Bone marrow (tissue), 2 donors: ENCODE data around the gene PPM1K.
"Not testable (repeated sequence)": the region's sequence is repeated elsewhere in the genome, so short reads cannot be mapped to it uniquely, and the experiment has no call there.

ENCODE experiments used
- DNase-seq, 2 donors: peaks; one replicate each; lab custom pipeline; 2025; lab: John Stamatoyannopoulos, UW

PPM1K gene

GRCh38 chr4:88284439-88285234, at the start of gene PPM1K:
Gene PPM1K (minus strand): TSS chr4:88284561. CDS start chr4:88278583, 5,978 bp downstream.
- DNase-seq, result peak; percentile 92 to 98

- DNase-seq, result no peak
Observed at GRCh38 chr4:88333741-88334405, 49.5 kb upstream of the PPM1K start.

- no peak for DNase-seq
Observed at GRCh38 chr4:88327665-88328064, 43.3 kb upstream of the PPM1K start.

GRCh38 chr4:88320780-88321373, 36.5 kb upstream of the PPM1K start:
- peak; percentile 8 to 59 for DNase-seq

- DNase-seq, result no peak
Observed at GRCh38 chr4:88320224-88320779, 35.9 kb upstream of the PPM1K start.

GRCh38 chr4:88318751-88319350, 34.5 kb upstream of the PPM1K start:
- DNase-seq, result no peak

- DNase-seq, result no peak
Observed at GRCh38 chr4:88315460-88316017, 31.2 kb upstream of the PPM1K start.

GRCh38 chr4:88313088-88313624, 28.8 kb upstream of the PPM1K start:
- not testable (repeated sequence) for DNase-seq

GRCh38 chr4:88308587-88308986, 24.2 kb upstream of the PPM1K start:
- no peak for DNase-seq

GRCh38 chr4:88297725-88298454, 13.5 kb upstream of the PPM1K start:
- DNase-seq, result no peak

GRCh38 chr4:88297212-88297516, 12.8 kb upstream of the PPM1K start:
- DNase-seq, result no peak

- DNase-seq, result no peak
Observed at GRCh38 chr4:88296413-88297211, 12.3 kb upstream of the PPM1K start.

GRCh38 chr4:88295656-88296055, 11.3 kb upstream of the PPM1K start:
- DNase-seq, result no peak

GRCh38 chr4:88291003-88291402, 6.6 kb upstream of the PPM1K start:
- no peak for DNase-seq

- DNase-seq, result no peak
Observed at GRCh38 chr4:88286897-88287296, 2.5 kb upstream of the PPM1K start.

- no peak for DNase-seq
Observed at GRCh38 chr4:88285235-88285653, 883 bp upstream of the PPM1K start.

GRCh38 chr4:88283661-88284438, 511 bp downstream of the PPM1K start:
- peak in 1 of 2 donors; percentile 56 for DNase-seq

- DNase-seq, result no peak
Observed at GRCh38 chr4:88280228-88280795, 4.0 kb downstream of the PPM1K start.

GRCh38 chr4:88277711-88278225, 6.6 kb downstream of the PPM1K start:
- no peak for DNase-seq
